GM23248 (cell line): ENCODE data around the gene GPR55. TPM values are rescaled to one million over a fixed set of nuclear protein-coding genes. Genes with fewer than 3 reads are reported as not detected.

Experiments
- DNase-seq: peaks from one replicate; pipeline ENCODE4 v3.0.0-alpha.2; 2015
- H2AFZ ChIP-seq: fragments of 200-600 bp; sonication (generic); 2 replicates; pipeline ENCODE4 v1.6.1; 2016; ENCODE audit warnings: antibody characterized with exemption
- H3F3A ChIP-seq: fragments of 200-600 bp; sonication (generic); 2 replicates; pipeline ENCODE4 v1.6.1; 2016; ENCODE audit warnings: mild to moderate bottlenecking, antibody characterized with exemption, mixed run types; ENCODE audit not compliant: insufficient read depth
- H3K27ac ChIP-seq: fragments of 200-600 bp; sonication (generic); 2 replicates; pipeline ENCODE4 v1.5.1; 2016; ENCODE audit warnings: mild to moderate bottlenecking
- H3K27me3 ChIP-seq: fragments of 200-600 bp; sonication (generic); replicated peaks from 2 replicates; pipeline ENCODE4 v1.6.1; 2016; ENCODE audit warnings: mild to moderate bottlenecking; ENCODE audit not compliant: insufficient read depth
- H3K36me3 ChIP-seq: fragments of 200-600 bp; sonication (generic); 2 replicates; pipeline ENCODE4 v1.6.1; 2016; ENCODE audit warnings: low read depth, mild to moderate bottlenecking
- H3K4me1 ChIP-seq: fragments of 200-600 bp; sonication (generic); 2 replicates; pipeline ENCODE4 v1.6.1; 2016; ENCODE audit warnings: mild to moderate bottlenecking; ENCODE audit not compliant: insufficient read depth
- H3K4me2 ChIP-seq: fragments of 200-600 bp; sonication (generic); one replicate; pipeline ENCODE4 v1.6.1; 2016; ENCODE audit warnings: mild to moderate bottlenecking; ENCODE audit not compliant: unreplicated experiment
- H3K4me3 ChIP-seq: fragments of 200-600 bp; sonication (generic); 2 replicates; pipeline ENCODE4 v1.5.1; 2016; ENCODE audit warnings: mild to moderate bottlenecking
- H3K79me2 ChIP-seq: fragments of 200-600 bp; sonication (generic); 2 replicates; pipeline ENCODE4 v1.6.1; 2016; ENCODE audit warnings: mild to moderate bottlenecking; ENCODE audit not compliant: insufficient read depth
- H3K9ac ChIP-seq: fragments of 200-600 bp; sonication (generic); 2 replicates; pipeline ENCODE4 v1.6.1; 2016; ENCODE audit warnings: mild to moderate bottlenecking
- H3K9me2 ChIP-seq: fragments of 200-600 bp; sonication (generic); 2 replicates; pipeline ENCODE4 v1.6.1; 2016; ENCODE audit warnings: mixed run types, mild to moderate bottlenecking, moderate library complexity; ENCODE audit not compliant: insufficient read depth
- H3K9me3 ChIP-seq: fragments of 200-600 bp; sonication (generic); one replicate; pipeline ENCODE4 v1.6.1; 2017; ENCODE audit warnings: low read depth
- H4K20me1 ChIP-seq: fragments of 200-600 bp; sonication (generic); 2 replicates; pipeline ENCODE4 v1.6.0; 2016; ENCODE audit not compliant: insufficient read depth
- EZH2 ChIP-seq: fragments of 200-600 bp; sonication (generic); IDR thresholded peaks from 2 replicates; pipeline ENCODE4 v1.6.1; 2018; ENCODE audit warnings: antibody characterized with exemption, mild to moderate bottlenecking; ENCODE audit not compliant: insufficient read depth, poor library complexity, severe bottlenecking
- EZH2phosphoT487 ChIP-seq: fragments of 200-600 bp; sonication (generic); IDR thresholded peaks from 2 replicates; pipeline ENCODE4 v1.6.1; 2018; ENCODE audit warnings: antibody characterized with exemption, moderate library complexity, mild to moderate bottlenecking, low read depth; ENCODE audit not compliant: insufficient read depth
- WGBS, 2 experiments: methylation state at CpG; one replicate each; pipeline ENCODE4 v1.1.6; 2015 to 2017; ENCODE audit warnings: low lambda C conversion rate in 2 of 2, low coverage in 1 of 2; ENCODE audit errors: missing lambda C conversion rate in 2 of 2; 5-methylcytosine and 5-hydroxymethylcytosine counted together
- in situ Hi-C: fragments of 300-500 bp; cut with MboI; formaldehyde crosslinking; loops from 2 replicates; pipeline ENCODE4 v1.15.0; 2020
- polyA plus RNA-seq: library from polyadenylated mRNA; unstranded; fragments of >200 nt; fragmentation: Nextera tagmentation; extraction: Ambion mirVana; gene quantifications from 2 replicates; pipeline ENCODE4 v1.2.1, GENCODE V29; 2016
- total RNA-seq: library from RNA; depleted of rRNA; stranded (reverse); fragments of >200 nt; shearing (Covaris generic); gene quantifications from 2 replicates; pipeline ENCODE4 v1.2.3, GENCODE V29; 2014

The GPR55 gene
- total and polyA plus RNA-seq, 2 experiments from 2014 or later: 0.20 TPM; not detected in 1

- no peak overlapping the region for H3K27ac ChIP-seq
- no peaks in the 10 kb centered on the region for H3F3A ChIP-seq
- no peaks in the 10 kb centered on the region for H3K9me2 ChIP-seq
- H3K4me2 ChIP-seq: no peak overlapping the region
- H3K9ac ChIP-seq: no peak overlapping the region
- H3K4me3 ChIP-seq: no peak overlapping the region
- H3K36me3 ChIP-seq: no peaks in the 10 kb centered on the region
- H4K20me1 ChIP-seq: no peaks in the 10 kb centered on the region
- no peaks in the 10 kb centered on the region for H3K4me1 ChIP-seq
- no peaks in the 10 kb centered on the region for H3K79me2 ChIP-seq
- no peak overlapping the region for H2AFZ ChIP-seq
- H3K27me3 ChIP-seq: no peaks in the 10 kb centered on the region; the same call in 1 of the 2 replicates
- TF ChIP-seq EZH2 (no peak), EZH2phosphoT487 (no peak)
- no peak for DNase-seq
- 67 to 72% methylated on average over 11 of the region's 11 CpGs for WGBS, 2 experiments
- no peaks in the 10 kb centered on the region for H3K9me3 ChIP-seq
- in situ Hi-C loops: no loop called here
Observed at GRCh38 chr2:230944123-230944653, 19.1 kb upstream of the GPR55 start.

- TF ChIP-seq EZH2: no peak
- TF ChIP-seq EZH2phosphoT487: no peak
- in situ Hi-C loops: no loop called here
- no peaks in the 10 kb centered on the region for H3K4me1 ChIP-seq
- no peak overlapping the region for H3K27ac ChIP-seq
- H3K36me3 ChIP-seq: no peaks in the 10 kb centered on the region
- H3K4me3 ChIP-seq: no peak overlapping the region
- H3K79me2 ChIP-seq: no peaks in the 10 kb centered on the region
- H4K20me1 ChIP-seq: no peaks in the 10 kb centered on the region
- no peaks in the 10 kb centered on the region for H3K9me3 ChIP-seq
- no peaks in the 10 kb centered on the region for H3K9me2 ChIP-seq
- no peaks in the 10 kb centered on the region for H3F3A ChIP-seq
- 30 to 35% methylated on average over 19 of the region's 19 CpGs for WGBS, 2 experiments
- no peaks in the 10 kb centered on the region; the same call in 1 of the 2 replicates for H3K27me3 ChIP-seq
- H2AFZ ChIP-seq: no peak overlapping the region
- peak; percentile 27 for DNase-seq
- no peak overlapping the region for H3K4me2 ChIP-seq
- no peak overlapping the region for H3K9ac ChIP-seq
Observed at GRCh38 chr2:230942920-230943896, 18.2 kb upstream of the GPR55 start.

DNA sequence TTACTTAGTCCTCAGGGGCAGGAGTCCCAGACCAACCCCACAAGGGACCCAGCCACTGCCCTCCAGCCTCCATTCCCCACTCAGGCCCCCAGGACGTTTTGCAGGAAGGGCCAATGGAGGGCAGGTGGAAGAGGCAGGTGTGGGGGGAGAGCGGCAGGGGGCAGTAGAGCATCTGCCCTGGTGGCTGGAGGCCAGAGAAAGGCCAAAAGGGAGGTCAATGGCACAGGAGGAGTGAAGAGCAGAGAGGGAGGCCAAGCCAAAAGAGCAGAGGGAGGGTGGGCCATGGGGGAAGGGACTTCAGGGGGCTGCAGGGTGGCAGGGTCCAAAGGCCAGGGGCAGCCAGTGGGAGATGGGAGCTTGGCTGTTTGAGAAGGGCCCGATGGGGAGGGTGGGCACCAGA is 17.3 kb upstream of the GPR55 start:
- H3F3A ChIP-seq: no peaks in the 10 kb centered on the region
- no peaks in the 10 kb centered on the region for H3K79me2 ChIP-seq
- H3K4me3 ChIP-seq: no peak overlapping the region
- 39 to 49% methylated on average over 2 to 3 of the region's 3 CpGs for WGBS, 2 experiments
- no peaks in the 10 kb centered on the region for H3K9me2 ChIP-seq
- no peaks in the 10 kb centered on the region for H3K9me3 ChIP-seq
- H3K36me3 ChIP-seq: no peaks in the 10 kb centered on the region
- in situ Hi-C loops: no loop called here
- no peaks in the 10 kb centered on the region; the same call in 1 of the 2 replicates for H3K27me3 ChIP-seq
- no peaks in the 10 kb centered on the region for H3K4me1 ChIP-seq
- no peak for TF ChIP-seq EZH2phosphoT487
- no peak for TF ChIP-seq EZH2
- no peak overlapping the region for H3K4me2 ChIP-seq
- H3K9ac ChIP-seq: no peak overlapping the region
- no peak overlapping the region for H2AFZ ChIP-seq
- DNase-seq: no peak
- H3K27ac ChIP-seq: no peak overlapping the region
- H4K20me1 ChIP-seq: no peaks in the 10 kb centered on the region

- no peaks in the 10 kb centered on the region for H4K20me1 ChIP-seq
- H3K4me3 ChIP-seq: no peak overlapping the region
- H3K9me2 ChIP-seq: no peaks in the 10 kb centered on the region
- no peaks in the 10 kb centered on the region for H3K36me3 ChIP-seq
- no peaks in the 10 kb centered on the region for H3F3A ChIP-seq
- no peak overlapping the region for H3K27ac ChIP-seq
- no peaks in the 10 kb centered on the region for H3K9me3 ChIP-seq
- no peaks in the 10 kb centered on the region; the same call in 1 of the 2 replicates for H3K27me3 ChIP-seq
- no peak for DNase-seq
- 43 to 44% methylated on average over 13 to 14 of the region's 14 CpGs for WGBS, 2 experiments
- TF ChIP-seq EZH2 (no peak), EZH2phosphoT487 (no peak)
- H3K4me2 ChIP-seq: no peak overlapping the region
- H3K4me1 ChIP-seq: no peaks in the 10 kb centered on the region
- in situ Hi-C loops: no loop called here
- no peak overlapping the region for H3K9ac ChIP-seq
- no peaks in the 10 kb centered on the region for H3K79me2 ChIP-seq
- H2AFZ ChIP-seq: no peak overlapping the region
Observed at GRCh38 chr2:230941202-230942180, 16.4 kb upstream of the GPR55 start.
